HUES64 (cell line): ENCODE data around the gene RFC5.
A peak's percentile ranks its signal among the peaks of the same experiment; 100 is the strongest.

Experiments used
- H3K27ac ChIP-seq: 2 replicates; pipeline ENCODE4 v1.7.0; 2013; ENCODE audit warnings: low read depth, low read length, inconsistent platforms
- H3K27me3 ChIP-seq: 2 replicates; pipeline ENCODE4 v1.6.1; 2013; ENCODE audit warnings: mild to moderate bottlenecking, low read length; ENCODE audit not compliant: insufficient read depth
- H3K36me3 ChIP-seq: 2 replicates; pipeline ENCODE4 v1.6.1; 2013; ENCODE audit warnings: mild to moderate bottlenecking, low read length; ENCODE audit not compliant: insufficient read depth
- H3K4me1 ChIP-seq: 2 replicates; pipeline ENCODE4 v1.6.1; 2013; ENCODE audit warnings: mild to moderate bottlenecking, low read length, moderate library complexity; ENCODE audit not compliant: insufficient read depth
- H3K4me3 ChIP-seq: 2 replicates; pipeline ENCODE4 v1.5.1; 2013; ENCODE audit warnings: mild to moderate bottlenecking, low read length, moderate library complexity
- H3K9ac ChIP-seq: 2 replicates; pipeline ENCODE4 v1.6.1; 2013; ENCODE audit warnings: mild to moderate bottlenecking, low read depth, low read length
- H3K9me3 ChIP-seq: 2 replicates; pipeline ENCODE4 v1.6.1; 2013; ENCODE audit warnings: low read depth, low read length; ENCODE audit not compliant: insufficient read depth
- whole genome bisulfite sequencing: fragments of 150-250, 120-280 bp; methylation state at CpG from one replicate; pipeline ENCODE4 v1.1.7; 2013; ENCODE audit warnings: missing lambda C conversion rate; 5-methylcytosine and 5-hydroxymethylcytosine counted together

Gene RFC5

GRCh38 chr12:118053071-118053985, 36.8 kb downstream of the RFC5 start:
- Histone ChIP-seq H3K36me3 (peaks cover 41% of the 10 kb centered on the region), H3K27me3 (no peaks in the 10 kb centered on the region), H3K9ac (no peak overlapping the region), H3K4me1 (peaks cover 10% of the 10 kb centered on the region; the same call in 1 of the 2 replicates), H3K27ac (no peak overlapping the region), H3K4me3 (no peak overlapping the region), H3K9me3 (no peaks in the 10 kb centered on the region)
- WGBS, result 94% methylated on average over 8 of the region's 10 CpGs

- peaks cover 24% of the 10 kb centered on the region for H3K36me3 ChIP-seq
- no peak overlapping the region for H3K9ac ChIP-seq
- H3K27me3 ChIP-seq, result no peaks in the 10 kb centered on the region
- WGBS, result 82% methylated on average over 2 of the region's 2 CpGs
- H3K4me1 ChIP-seq, result peaks cover 16% of the 10 kb centered on the region; the same call in 1 of the 2 replicates
- no peaks in the 10 kb centered on the region for H3K9me3 ChIP-seq
- H3K27ac ChIP-seq, result no peak overlapping the region
- no peak overlapping the region for H3K4me3 ChIP-seq
Measured at GRCh38 chr12:118055144-118055557, 38.6 kb downstream of the RFC5 start.

GRCh38 chr12:118055865-118056773, 39.6 kb downstream of the RFC5 start:
- Histone ChIP-seq H3K36me3 (peaks cover 14% of the 10 kb centered on the region), H3K27me3 (no peaks in the 10 kb centered on the region), H3K27ac (no peak overlapping the region), H3K9ac (no peak overlapping the region), H3K4me3 (no peak overlapping the region), H3K9me3 (no peaks in the 10 kb centered on the region), H3K4me1 (peaks cover 16% of the 10 kb centered on the region; the same call in 1 of the 2 replicates)
- 91% methylated on average over 13 of the region's 13 CpGs for whole genome bisulfite sequencing

- 91% methylated on average over 7 of the region's 7 CpGs for WGBS
- Histone ChIP-seq H3K9me3 (no peaks in the 10 kb centered on the region), H3K27me3 (no peaks in the 10 kb centered on the region), H3K4me3 (no peak overlapping the region), H3K36me3 (no peaks in the 10 kb centered on the region), H3K27ac (no peak overlapping the region), H3K4me1 (peaks cover 13% of the 10 kb centered on the region; the same call in 1 of the 2 replicates), H3K9ac (no peak overlapping the region)
Measured at GRCh38 chr12:118058227-118058626, 41.7 kb downstream of the RFC5 start.

GRCh38 chr12:118058881-118059280, 42.4 kb downstream of the RFC5 start:
- no peak overlapping the region for H3K27ac ChIP-seq
- no peaks in the 10 kb centered on the region for H3K9me3 ChIP-seq
- no peak overlapping the region for H3K9ac ChIP-seq
- no peaks in the 10 kb centered on the region for H3K27me3 ChIP-seq
- WGBS, result 94% methylated on average over 8 of the region's 8 CpGs
- no peaks in the 10 kb centered on the region for H3K36me3 ChIP-seq
- H3K4me1 ChIP-seq, result peaks cover 11% of the 10 kb centered on the region
- no peak overlapping the region for H3K4me3 ChIP-seq

- Histone ChIP-seq H3K36me3 (no peaks in the 10 kb centered on the region), H3K9me3 (no peaks in the 10 kb centered on the region), H3K27me3 (no peaks in the 10 kb centered on the region), H3K4me1 (peaks cover 18% of the 10 kb centered on the region), H3K4me3 (peak overlapping the region; percentile 73), H3K9ac (peak overlapping the region; percentile 66; the same call in 1 of the 2 replicates), H3K27ac (peak overlapping the region; percentile 59)
- WGBS, result 33% methylated on average over 9 of the region's 11 CpGs
Measured at GRCh38 chr12:118059341-118060191, 43.1 kb downstream of the RFC5 start.

- under 1% methylated on average over 39 of the region's 46 CpGs for WGBS
- H3K4me1 ChIP-seq, result peaks cover 22% of the 10 kb centered on the region
- H3K27ac ChIP-seq, result peak overlapping the region; percentile 59
- H3K36me3 ChIP-seq, result no peaks in the 10 kb centered on the region; the same call in 1 of the 2 replicates
- peak overlapping the region; percentile 73 for H3K4me3 ChIP-seq
- H3K9ac ChIP-seq, result peak overlapping the region; percentile 66
- H3K9me3 ChIP-seq, result no peaks in the 10 kb centered on the region
- H3K27me3 ChIP-seq, result no peaks in the 10 kb centered on the region
Measured at GRCh38 chr12:118060301-118061010, 44.0 kb downstream of the RFC5 start.

- Histone ChIP-seq H3K27me3 (no peaks in the 10 kb centered on the region), H3K4me3 (peak within 1 kb of the TSS; percentile 73), H3K36me3 (peaks cover 6% of the 10 kb centered on the region; the same call in 1 of the 2 replicates), H3K9ac (peak within 1 kb of the TSS; percentile 92), H3K9me3 (no peaks in the 10 kb centered on the region), H3K27ac (peak within 1 kb of the TSS; percentile 93), H3K4me1 (peaks cover 22% of the 10 kb centered on the region)
- WGBS, result under 1% methylated on average over 76 of the region's 76 CpGs
Measured at GRCh38 chr12:118061011-118061872, 44.7 kb downstream of the RFC5 start, which contains the start of gene WSB2. Gene WSB2 (minus strand): TSS chr12:118061179. CDS start chr12:118061048, 131 bp downstream.
